ENCODE data around the gene P2RY8. TPM values are rescaled to one million over a fixed set of nuclear protein-coding genes. Genes with fewer than 3 reads are reported as not detected.
"Not testable (repeated sequence)": the region's sequence is repeated elsewhere in the genome, so short reads cannot be mapped to it uniquely, and the experiment has no call there.

The P2RY8 gene
- total RNA-seq, 1 donor, result not detected

DNA sequence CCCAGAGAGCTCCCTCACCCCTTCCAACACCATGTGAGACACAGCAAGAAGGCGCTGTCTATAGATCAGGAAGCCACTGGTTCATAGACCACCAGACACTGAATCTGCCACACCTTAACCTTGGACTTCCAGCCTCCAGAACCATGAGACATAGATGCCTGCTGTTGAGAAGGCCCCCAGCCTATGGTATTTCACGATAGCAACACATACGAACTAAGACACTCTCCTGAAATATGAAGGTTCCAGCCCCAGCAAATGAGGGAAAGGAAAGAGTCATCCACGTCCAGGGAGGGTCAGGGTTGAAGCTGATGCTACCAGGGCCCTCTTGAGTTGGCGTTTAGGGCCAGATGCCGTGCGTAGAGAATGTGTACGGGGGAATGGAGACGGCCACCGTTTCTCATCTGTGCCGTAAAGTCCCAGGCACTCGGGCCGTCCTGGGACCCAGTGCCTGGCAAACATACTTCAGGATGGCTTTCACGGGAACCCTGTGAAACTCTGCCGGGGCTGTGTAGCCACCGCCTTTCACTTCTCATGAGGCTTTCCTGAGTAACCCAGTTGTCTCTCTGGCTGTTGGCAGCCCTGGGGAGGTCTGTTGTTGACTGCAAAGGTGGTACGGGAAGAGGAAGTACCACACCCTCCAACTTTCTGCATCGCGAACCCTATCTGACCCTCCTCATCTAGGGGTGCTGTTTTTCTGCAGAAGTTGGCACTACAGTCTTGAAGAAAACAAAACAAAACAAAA, 17.7 kb upstream of the P2RY8 start:
- TF ChIP-seq, protein P1, sequence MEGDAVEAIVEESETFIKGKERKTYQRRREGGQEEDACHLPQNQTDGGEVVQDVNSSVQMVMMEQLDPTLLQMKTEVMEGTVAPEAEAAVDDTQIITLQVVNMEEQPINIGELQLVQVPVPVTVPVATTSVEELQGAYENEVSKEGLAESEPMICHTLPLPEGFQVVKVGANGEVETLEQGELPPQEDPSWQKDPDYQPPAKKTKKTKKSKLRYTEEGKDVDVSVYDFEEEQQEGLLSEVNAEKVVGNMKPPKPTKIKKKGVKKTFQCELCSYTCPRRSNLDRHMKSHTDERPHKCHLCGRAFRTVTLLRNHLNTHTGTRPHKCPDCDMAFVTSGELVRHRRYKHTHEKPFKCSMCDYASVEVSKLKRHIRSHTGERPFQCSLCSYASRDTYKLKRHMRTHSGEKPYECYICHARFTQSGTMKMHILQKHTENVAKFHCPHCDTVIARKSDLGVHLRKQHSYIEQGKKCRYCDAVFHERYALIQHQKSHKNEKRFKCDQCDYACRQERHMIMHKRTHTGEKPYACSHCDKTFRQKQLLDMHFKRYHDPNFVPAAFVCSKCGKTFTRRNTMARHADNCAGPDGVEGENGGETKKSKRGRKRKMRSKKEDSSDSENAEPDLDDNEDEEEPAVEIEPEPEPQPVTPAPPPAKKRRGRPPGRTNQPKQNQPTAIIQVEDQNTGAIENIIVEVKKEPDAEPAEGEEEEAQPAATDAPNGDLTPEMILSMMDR (IDR thresholded peaks at IDR 0.05; ENCODE audit: insufficient read depth, low read length), result no peak
- no peak overlapping the region for H3K4me3 ChIP-seq (ENCODE audit: low read depth, low read length)
- no peak for DNase-seq (ENCODE audit: low read depth)

DNA sequence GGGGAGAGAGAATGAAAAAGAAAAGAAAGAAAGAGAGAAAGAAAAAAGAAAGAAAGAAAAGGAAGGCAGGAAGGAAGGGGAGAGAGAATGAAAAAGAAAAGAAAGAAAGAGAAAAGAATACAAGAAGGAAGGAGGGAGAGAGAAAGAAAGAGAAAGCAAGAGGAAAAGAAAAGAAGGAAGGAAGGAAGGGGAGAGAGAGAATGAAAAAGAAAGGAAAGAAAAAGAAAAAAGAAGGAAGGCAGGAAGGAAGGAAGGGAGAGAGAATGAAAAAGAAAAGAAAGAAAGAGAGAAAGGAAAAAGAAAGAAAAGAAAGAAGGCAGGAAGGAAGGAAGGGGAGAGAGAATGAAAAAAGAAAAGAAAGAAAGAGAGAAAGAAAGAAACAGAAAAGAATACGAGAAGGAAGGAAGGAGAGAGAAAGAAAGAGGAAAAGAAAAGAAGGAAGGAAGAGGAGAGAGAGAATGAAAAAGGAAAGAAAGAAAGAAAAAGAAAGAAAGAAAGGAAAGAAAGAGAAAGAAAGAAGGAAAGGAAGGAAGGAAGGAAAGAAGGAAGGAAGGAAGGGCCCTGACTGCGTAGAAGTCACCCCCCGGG, 15.1 kb upstream of the P2RY8 start:
- no peak for DNase-seq (ENCODE audit: low read depth)
- TF ChIP-seq, protein P1 (IDR thresholded peaks at IDR 0.05; ENCODE audit: insufficient read depth, low read length), result no peak
- H3K4me3 ChIP-seq (ENCODE audit: low read depth, low read length), result no peak overlapping the region

DNA sequence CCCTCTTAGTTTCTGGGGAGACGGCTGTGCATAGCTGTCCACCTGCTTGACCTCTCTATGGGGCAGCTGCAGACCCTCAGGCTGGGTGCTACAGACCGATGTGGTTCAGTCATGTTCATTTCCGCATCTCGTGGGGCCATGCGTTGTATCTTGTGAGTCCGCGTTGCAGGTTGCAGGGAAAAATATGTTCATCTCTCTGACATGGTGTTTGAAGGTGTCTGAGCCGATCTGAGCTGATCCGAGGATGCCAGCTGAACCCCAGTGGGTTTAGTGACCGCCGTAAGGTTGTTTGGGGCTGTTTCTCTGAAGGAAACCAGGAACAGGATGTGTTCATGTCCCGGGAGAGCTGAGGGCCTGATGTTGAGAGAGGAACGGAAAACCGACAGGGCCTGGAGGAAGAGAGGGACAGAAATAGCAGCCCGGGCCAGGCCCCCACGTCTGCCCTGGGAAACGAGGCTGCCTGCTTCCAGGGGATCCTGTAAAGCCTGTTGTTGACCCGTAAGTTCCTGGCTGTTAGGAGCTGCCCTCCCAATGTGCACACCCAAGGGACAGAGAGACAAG, 9.8 kb upstream of the P2RY8 start:
- DNase-seq (ENCODE audit: low read depth), result no peak
- TF ChIP-seq, protein P1 (IDR thresholded peaks at IDR 0.05; ENCODE audit: insufficient read depth, low read length), result no peak
- H3K4me3 ChIP-seq (ENCODE audit: low read depth, low read length), result no peak overlapping the region

DNA sequence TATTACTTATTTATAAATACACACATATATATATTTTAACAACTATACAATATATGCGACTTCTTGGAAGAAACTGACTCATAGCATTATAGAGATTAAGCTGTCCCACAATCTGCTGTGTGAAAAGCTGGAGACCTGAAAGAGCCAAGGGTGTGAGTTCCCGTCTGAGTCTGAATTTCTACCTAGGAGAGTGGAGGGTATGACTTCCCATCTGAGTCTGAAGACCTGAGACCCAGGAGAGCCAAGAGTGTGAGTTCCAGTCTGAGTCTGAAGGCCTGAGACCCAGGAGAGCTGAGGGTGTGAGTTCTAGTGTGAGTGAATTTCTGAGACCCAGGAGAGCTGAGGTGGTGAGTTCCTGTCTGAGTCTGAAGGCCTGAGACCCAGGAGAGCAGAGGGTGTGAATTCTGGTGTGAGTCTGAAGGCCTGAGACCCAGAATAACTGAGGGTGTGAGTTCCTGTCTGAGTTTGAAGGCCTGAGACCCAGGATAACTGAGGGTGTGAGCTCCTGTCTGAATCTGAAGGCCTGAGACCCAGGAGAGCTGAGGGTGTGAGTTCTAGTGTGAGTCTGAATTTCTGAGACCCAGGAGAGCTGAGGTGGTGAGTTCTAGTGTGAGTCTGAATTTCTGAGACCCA, 8.9 kb upstream of the P2RY8 start:
- H3K4me3 ChIP-seq (ENCODE audit: low read depth, low read length), result no peak overlapping the region
- no peak for DNase-seq (ENCODE audit: low read depth)
- TF ChIP-seq, protein P1 (IDR thresholded peaks at IDR 0.05; ENCODE audit: insufficient read depth, low read length), result no peak

DNA sequence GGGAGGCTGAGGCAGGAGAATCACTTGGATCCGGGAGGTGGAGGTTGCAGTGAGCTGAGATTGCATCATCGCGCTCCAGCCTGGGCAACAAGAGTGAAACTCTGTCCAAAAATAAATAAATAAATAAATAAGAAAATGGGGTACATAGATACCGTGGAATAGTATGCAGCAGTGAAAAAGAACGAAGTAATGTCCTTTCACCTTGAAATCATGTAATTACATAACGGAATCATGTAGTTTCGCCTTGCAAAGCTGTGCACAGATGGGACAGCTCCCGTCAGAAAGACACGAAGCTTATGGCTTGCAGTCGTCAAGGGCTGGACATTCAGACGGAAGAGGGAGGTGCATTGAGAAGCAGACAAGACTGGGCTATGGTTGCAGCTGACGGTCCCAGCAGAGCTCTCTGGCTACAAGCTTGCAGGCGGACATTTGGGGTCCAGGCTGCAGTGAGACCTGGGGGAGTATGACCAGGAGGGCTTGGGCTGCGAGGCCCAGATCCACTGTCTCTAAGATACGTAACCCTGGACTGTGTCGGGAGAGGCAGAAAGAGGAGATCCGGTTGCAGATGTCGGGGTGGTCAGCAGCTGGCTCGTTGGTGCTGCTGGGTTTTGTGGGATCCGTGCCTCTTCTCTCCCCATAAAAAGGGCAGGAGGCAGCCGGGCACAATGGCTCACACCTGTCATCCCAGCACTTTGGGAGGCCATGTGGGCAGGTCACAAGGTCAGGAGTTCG, 6.2 kb upstream of the P2RY8 start:
- TF ChIP-seq, protein P1 (IDR thresholded peaks at IDR 0.05; ENCODE audit: insufficient read depth, low read length), result no peak
- no peak overlapping the region for H3K4me3 ChIP-seq (ENCODE audit: low read depth, low read length)
- no peak for DNase-seq (ENCODE audit: low read depth)

DNA sequence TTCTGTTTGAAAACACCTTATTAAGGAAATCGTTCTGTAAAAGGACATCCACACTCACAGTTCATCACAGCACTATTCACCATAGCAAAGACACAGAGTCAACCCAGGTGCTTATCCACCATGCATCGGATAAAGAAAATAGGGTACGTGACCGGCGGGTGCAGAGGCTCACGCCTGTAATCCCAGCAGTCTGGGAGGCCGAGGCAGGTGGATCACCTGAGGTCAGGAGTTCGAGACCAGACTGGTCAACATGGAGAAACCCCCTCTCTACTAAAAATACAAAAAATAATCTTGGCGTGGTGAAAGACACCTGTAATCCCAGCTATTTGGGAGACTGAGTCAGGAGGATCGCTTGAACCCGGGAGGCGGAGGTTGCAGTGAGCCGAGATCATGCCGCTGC, 2.2 kb upstream of the P2RY8 start:
- not testable (repeated sequence) for H3K4me3 ChIP-seq (ENCODE audit: low read depth, low read length); DNase-seq (ENCODE audit: low read depth)

DNA sequence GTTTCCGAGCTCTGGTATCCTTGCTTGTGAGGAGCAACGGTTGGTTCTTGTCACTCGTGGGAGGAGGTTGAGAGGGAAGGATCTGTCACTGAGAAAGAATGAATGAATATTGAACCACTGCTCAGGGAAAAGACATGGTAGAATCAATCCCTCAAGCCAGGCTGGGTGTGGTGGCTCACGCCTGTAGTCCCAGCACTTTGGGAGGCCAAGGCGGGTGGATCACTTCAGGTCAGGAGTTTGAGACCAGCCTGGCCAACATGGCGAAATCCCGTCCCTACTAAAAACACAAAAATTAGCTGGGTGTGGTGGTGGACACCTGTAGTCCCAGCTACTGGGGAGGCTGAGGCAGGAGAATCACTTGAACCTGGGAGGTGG, 718 bp upstream of the P2RY8 start:
- DNase-seq (ENCODE audit: low read depth); H3K4me3 ChIP-seq (ENCODE audit: low read depth, low read length): not testable (repeated sequence)
